HepG2 (cell line): Measurements from ENCODE around the gene PIK3R1.

Source experiments
- ATF1 ChIP-seq: IDR thresholded peaks from 2 replicates; pipeline ENCODE4 v1.6.1; 2016; ENCODE audit warnings: mild to moderate bottlenecking, control low read depth
- JUND ChIP-seq: sonication (generic); formaldehyde crosslinking; IDR thresholded peaks from 2 replicates; pipeline ENCODE4 v1.8.0; 2022; ENCODE audit warnings: mild to moderate bottlenecking, missing genetic modification reagents
- MEIS2 ChIP-seq: sonication (generic); formaldehyde crosslinking; IDR thresholded peaks from 2 replicates; pipeline ENCODE4 v1.9.0; 2021; ENCODE audit warnings: mild to moderate bottlenecking, missing genetic modification reagents
- MXI1 ChIP-seq: IDR thresholded peaks from 3 replicates; pipeline ENCODE4 v1.6.1; 2012; ENCODE audit warnings: low read depth, low read length, inconsistent platforms, borderline replicate concordance
- RFX1 ChIP-seq: fragments of 450-650 bp; IDR thresholded peaks from 2 replicates; pipeline ENCODE4 v1.6.1; 2017
- RNF2 ChIP-seq: fragments of 450-650 bp; conservative IDR thresholded peaks from 2 replicates; pipeline ENCODE4 v1.6.1; 2016; ENCODE audit warnings: low read depth
- TF ChIP-seq, protein P1 (sequence below): sonication (generic); formaldehyde crosslinking; IDR thresholded peaks from 2 replicates; pipeline ENCODE4 v1.8.0; 2022; ENCODE audit warnings: mild to moderate bottlenecking, missing genetic modification reagents; ENCODE audit not compliant: insufficient replicate concordance
- TF ChIP-seq, protein P2 (sequence below): sonication (generic); formaldehyde crosslinking; IDR thresholded peaks from 2 replicates; pipeline ENCODE4 v1.5.0; 2020; ENCODE audit warnings: mild to moderate bottlenecking, missing genetic modification reagents, moderate library complexity
- TF ChIP-seq, protein P3 (sequence below): sonication (generic); formaldehyde crosslinking; IDR thresholded peaks from 2 replicates; pipeline ENCODE4 v1.4.0; 2020; ENCODE audit warnings: missing genetic modification reagents, mild to moderate bottlenecking, borderline replicate concordance
- TF ChIP-seq, protein P4 (sequence below): sonication (generic); formaldehyde crosslinking; IDR thresholded peaks from 2 replicates; pipeline ENCODE4 v1.4.0; 2020; ENCODE audit warnings: missing genetic modification reagents

DNA sequence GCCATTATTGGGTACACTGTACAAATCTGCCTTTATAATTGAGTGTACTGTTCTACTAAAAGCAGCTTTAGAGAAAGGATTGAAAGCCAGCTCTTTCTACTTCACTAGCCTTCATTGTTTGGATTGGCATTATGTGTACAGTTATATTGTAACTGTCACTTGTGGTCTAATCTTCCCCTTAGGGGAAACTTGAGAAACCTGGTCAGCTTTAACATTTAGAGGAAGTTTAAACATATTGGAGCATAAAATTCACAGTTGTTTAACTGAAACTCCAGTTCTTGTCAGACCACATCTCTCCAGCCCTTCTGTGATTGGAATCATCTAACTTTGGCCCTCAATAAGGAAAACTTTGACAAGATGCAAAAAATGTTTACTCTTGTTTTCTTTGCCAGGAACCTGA, 24.6 kb downstream of the PIK3R1 start:
- TF ChIP-seq, protein P1, sequence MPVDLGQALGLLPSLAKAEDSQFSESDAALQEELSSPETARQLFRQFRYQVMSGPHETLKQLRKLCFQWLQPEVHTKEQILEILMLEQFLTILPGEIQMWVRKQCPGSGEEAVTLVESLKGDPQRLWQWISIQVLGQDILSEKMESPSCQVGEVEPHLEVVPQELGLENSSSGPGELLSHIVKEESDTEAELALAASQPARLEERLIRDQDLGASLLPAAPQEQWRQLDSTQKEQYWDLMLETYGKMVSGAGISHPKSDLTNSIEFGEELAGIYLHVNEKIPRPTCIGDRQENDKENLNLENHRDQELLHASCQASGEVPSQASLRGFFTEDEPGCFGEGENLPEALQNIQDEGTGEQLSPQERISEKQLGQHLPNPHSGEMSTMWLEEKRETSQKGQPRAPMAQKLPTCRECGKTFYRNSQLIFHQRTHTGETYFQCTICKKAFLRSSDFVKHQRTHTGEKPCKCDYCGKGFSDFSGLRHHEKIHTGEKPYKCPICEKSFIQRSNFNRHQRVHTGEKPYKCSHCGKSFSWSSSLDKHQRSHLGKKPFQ (CRISPR knock-in tag), result no peak
- TF ChIP-seq, protein P2, sequence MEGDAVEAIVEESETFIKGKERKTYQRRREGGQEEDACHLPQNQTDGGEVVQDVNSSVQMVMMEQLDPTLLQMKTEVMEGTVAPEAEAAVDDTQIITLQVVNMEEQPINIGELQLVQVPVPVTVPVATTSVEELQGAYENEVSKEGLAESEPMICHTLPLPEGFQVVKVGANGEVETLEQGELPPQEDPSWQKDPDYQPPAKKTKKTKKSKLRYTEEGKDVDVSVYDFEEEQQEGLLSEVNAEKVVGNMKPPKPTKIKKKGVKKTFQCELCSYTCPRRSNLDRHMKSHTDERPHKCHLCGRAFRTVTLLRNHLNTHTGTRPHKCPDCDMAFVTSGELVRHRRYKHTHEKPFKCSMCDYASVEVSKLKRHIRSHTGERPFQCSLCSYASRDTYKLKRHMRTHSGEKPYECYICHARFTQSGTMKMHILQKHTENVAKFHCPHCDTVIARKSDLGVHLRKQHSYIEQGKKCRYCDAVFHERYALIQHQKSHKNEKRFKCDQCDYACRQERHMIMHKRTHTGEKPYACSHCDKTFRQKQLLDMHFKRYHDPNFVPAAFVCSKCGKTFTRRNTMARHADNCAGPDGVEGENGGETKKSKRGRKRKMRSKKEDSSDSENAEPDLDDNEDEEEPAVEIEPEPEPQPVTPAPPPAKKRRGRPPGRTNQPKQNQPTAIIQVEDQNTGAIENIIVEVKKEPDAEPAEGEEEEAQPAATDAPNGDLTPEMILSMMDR (CRISPR knock-in tag), result no peak
- TF ChIP-seq, protein P3, sequence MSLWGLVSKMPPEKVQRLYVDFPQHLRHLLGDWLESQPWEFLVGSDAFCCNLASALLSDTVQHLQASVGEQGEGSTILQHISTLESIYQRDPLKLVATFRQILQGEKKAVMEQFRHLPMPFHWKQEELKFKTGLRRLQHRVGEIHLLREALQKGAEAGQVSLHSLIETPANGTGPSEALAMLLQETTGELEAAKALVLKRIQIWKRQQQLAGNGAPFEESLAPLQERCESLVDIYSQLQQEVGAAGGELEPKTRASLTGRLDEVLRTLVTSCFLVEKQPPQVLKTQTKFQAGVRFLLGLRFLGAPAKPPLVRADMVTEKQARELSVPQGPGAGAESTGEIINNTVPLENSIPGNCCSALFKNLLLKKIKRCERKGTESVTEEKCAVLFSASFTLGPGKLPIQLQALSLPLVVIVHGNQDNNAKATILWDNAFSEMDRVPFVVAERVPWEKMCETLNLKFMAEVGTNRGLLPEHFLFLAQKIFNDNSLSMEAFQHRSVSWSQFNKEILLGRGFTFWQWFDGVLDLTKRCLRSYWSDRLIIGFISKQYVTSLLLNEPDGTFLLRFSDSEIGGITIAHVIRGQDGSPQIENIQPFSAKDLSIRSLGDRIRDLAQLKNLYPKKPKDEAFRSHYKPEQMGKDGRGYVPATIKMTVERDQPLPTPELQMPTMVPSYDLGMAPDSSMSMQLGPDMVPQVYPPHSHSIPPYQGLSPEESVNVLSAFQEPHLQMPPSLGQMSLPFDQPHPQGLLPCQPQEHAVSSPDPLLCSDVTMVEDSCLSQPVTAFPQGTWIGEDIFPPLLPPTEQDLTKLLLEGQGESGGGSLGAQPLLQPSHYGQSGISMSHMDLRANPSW (CRISPR knock-in tag), result no peak
- TF ChIP-seq MEIS2 (no peak), RFX1 (no peak), JUND (CRISPR knock-in tag) (no peak), MXI1 (no peak), RNF2 (no peak), ATF1 (no peak)
- TF ChIP-seq, protein P4, sequence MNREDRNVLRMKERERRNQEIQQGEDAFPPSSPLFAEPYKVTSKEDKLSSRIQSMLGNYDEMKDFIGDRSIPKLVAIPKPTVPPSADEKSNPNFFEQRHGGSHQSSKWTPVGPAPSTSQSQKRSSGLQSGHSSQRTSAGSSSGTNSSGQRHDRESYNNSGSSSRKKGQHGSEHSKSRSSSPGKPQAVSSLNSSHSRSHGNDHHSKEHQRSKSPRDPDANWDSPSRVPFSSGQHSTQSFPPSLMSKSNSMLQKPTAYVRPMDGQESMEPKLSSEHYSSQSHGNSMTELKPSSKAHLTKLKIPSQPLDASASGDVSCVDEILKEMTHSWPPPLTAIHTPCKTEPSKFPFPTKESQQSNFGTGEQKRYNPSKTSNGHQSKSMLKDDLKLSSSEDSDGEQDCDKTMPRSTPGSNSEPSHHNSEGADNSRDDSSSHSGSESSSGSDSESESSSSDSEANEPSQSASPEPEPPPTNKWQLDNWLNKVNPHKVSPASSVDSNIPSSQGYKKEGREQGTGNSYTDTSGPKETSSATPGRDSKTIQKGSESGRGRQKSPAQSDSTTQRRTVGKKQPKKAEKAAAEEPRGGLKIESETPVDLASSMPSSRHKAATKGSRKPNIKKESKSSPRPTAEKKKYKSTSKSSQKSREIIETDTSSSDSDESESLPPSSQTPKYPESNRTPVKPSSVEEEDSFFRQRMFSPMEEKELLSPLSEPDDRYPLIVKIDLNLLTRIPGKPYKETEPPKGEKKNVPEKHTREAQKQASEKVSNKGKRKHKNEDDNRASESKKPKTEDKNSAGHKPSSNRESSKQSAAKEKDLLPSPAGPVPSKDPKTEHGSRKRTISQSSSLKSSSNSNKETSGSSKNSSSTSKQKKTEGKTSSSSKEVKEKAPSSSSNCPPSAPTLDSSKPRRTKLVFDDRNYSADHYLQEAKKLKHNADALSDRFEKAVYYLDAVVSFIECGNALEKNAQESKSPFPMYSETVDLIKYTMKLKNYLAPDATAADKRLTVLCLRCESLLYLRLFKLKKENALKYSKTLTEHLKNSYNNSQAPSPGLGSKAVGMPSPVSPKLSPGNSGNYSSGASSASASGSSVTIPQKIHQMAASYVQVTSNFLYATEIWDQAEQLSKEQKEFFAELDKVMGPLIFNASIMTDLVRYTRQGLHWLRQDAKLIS, result no peak
